ENCODE results near the gene TMEM245. TPM values are rescaled to one million over a fixed set of nuclear protein-coding genes. Genes with fewer than 3 reads are reported as not detected.

The TMEM245 gene
- total RNA-seq, 1 experiment from 2014 or later, result 23.7 TPM

GRCh38 chr9:109014608-109015280 lies 105.0 kb downstream of the TMEM245 start:
- no TSS peak for BruUV-seq (replicated peaks)
- TF ChIP-seq CTCF (conservative IDR thresholded peaks at IDR 0.05; ENCODE audit: low read depth, low read length), result no peak
- no peak for TF ChIP-seq EZH2 (IDR thresholded peaks at IDR 0.05; ENCODE audit: low read length, unreplicated experiment)
- no peak for TF ChIP-seq EZH2phosphoT487 (IDR thresholded peaks at IDR 0.05; ENCODE audit: borderline replicate concordance, low read length)
- Histone ChIP-seq H3K4me1 (ENCODE audit: insufficient read depth, low read length) (peaks cover 28% of the 10 kb centered on the region), H2AFZ (ENCODE audit: low read length) (no peak overlapping the region), H3K9me2 (replicated peaks; ENCODE audit: low read length) (no peaks in the 10 kb centered on the region), H3K9ac (ENCODE audit: low read length) (no peak overlapping the region), H3F3A (ENCODE audit: low read length, unreplicated experiment) (no peaks in the 10 kb centered on the region), H3K79me2 (ENCODE audit: low read length) (peaks cover 33% of the 10 kb centered on the region), H4K20me1 (ENCODE audit: low read length) (peaks cover 16% of the 10 kb centered on the region), H3K27ac (ENCODE audit: low read length) (no peak overlapping the region), H3K4me3 (ENCODE audit: low read length) (no peak overlapping the region), H3K9me3 (ENCODE audit: low read length) (no peaks in the 10 kb centered on the region), H3K27me3 (ENCODE audit: low read length) (no peaks in the 10 kb centered on the region), H3K4me2 (ENCODE audit: low read length) (no peak overlapping the region), H3K36me3 (ENCODE audit: low read depth, low read length) (peaks cover 11% of the 10 kb centered on the region; the same call in 1 of the 2 replicates)
- ChIA-PET CTCF (no interaction called here), POLR2A (ENCODE audit: unreplicated experiment) (no interaction called here)
- DNase-seq (no peak), ATAC-seq (no peak)
- intact Hi-C loops (cut with micrococcal nuclease), result loop anchor here (5.0 kb wide), 1 partner anchor 103 kb away; the partner anchor contains the start of gene TMEM245

- ATAC-seq (no peak), DNase-seq (no peak)
- Histone ChIP-seq H3K79me2 (ENCODE audit: low read length) (peaks cover 41% of the 10 kb centered on the region), H3K4me2 (ENCODE audit: low read length) (peak overlapping the region; percentile 81), H3K4me1 (ENCODE audit: insufficient read depth, low read length) (peaks cover 28% of the 10 kb centered on the region), H3K9me3 (ENCODE audit: low read length) (no peaks in the 10 kb centered on the region), H3K27me3 (ENCODE audit: low read length) (no peaks in the 10 kb centered on the region), H3F3A (ENCODE audit: low read length, unreplicated experiment) (no peaks in the 10 kb centered on the region), H3K36me3 (ENCODE audit: low read depth, low read length) (peaks cover 3% of the 10 kb centered on the region; the same call in 1 of the 2 replicates), H4K20me1 (ENCODE audit: low read length) (peaks cover 16% of the 10 kb centered on the region), H3K9me2 (replicated peaks; ENCODE audit: low read length) (no peaks in the 10 kb centered on the region), H3K27ac (ENCODE audit: low read length) (peak overlapping the region; percentile 36), H3K9ac (ENCODE audit: low read length) (no peak overlapping the region), H3K4me3 (ENCODE audit: low read length) (peak overlapping the region; percentile 59), H2AFZ (ENCODE audit: low read length) (peak overlapping the region; percentile 84)
- BruUV-seq (replicated peaks), result no TSS peak
- CTCF ChIA-PET, result no interaction called here
- intact Hi-C loops (cut with micrococcal nuclease), result loop anchor here (5.0 kb wide), 1 partner anchor 103 kb away; the partner anchor contains the start of gene TMEM245
- POLR2A ChIA-PET (ENCODE audit: unreplicated experiment), result interaction anchor here (0.6 kb wide), 1 partner anchor 49 kb away, joined by 4 read pairs; no protein-coding TSS in a partner anchor
- TF ChIP-seq EZH2 (IDR thresholded peaks at IDR 0.05; ENCODE audit: low read length, unreplicated experiment), result no peak
- no peak for TF ChIP-seq EZH2phosphoT487 (IDR thresholded peaks at IDR 0.05; ENCODE audit: borderline replicate concordance, low read length)
- TF ChIP-seq CTCF (conservative IDR thresholded peaks at IDR 0.05; ENCODE audit: low read depth, low read length), result no peak
Observed at GRCh38 chr9:109013679-109014607, 105.8 kb downstream of the TMEM245 start.

All from PC-3 (cell line).